CD4-positive, CD25-positive, alpha-beta regulatory T cell (primary cell): ENCODE data around the gene CRELD2. TPM values are rescaled to one million over a fixed set of nuclear protein-coding genes. Genes with fewer than 3 reads are reported as not detected.

Experiments
- ATAC-seq, 2 donors: fragments of 150-1000 bp; cut with Tn5 transposase; one replicate each; pipeline ENCODE4 v1.10.0; 2021; ENCODE audit warnings: low read depth in 2 of 2, moderate number of reproducible peaks in 2 of 2, moderate library complexity in 1 of 2
- DNase-seq, 3 donors: peaks; one replicate each; pipeline versions ENCODE4 v3.0.0 to v3.0.0-alpha.2; 2012 to 2022; ENCODE audit warnings: mixed read lengths in 1 of 3
- H3K27ac ChIP-seq: one replicate; pipeline ENCODE4 v1.7.0; 2013; ENCODE audit warnings: mild to moderate bottlenecking, low read length; ENCODE audit not compliant: insufficient read depth, poor library complexity, severe bottlenecking
- H3K27me3 ChIP-seq: one replicate; pipeline ENCODE4 v1.7.0; 2013; ENCODE audit warnings: low read length; ENCODE audit not compliant: control insufficient read depth, insufficient read depth
- H3K36me3 ChIP-seq: one replicate; pipeline ENCODE4 v1.7.0; 2013; ENCODE audit warnings: mild to moderate bottlenecking, low read length, moderate library complexity; ENCODE audit not compliant: control insufficient read depth, insufficient read depth
- H3K4me1 ChIP-seq: 2 replicates; pipeline ENCODE4 v1.7.0; 2013; ENCODE audit warnings: mild to moderate bottlenecking, low read length; ENCODE audit not compliant: insufficient read depth, control insufficient read depth, poor library complexity, severe bottlenecking
- H3K4me3 ChIP-seq: one replicate; pipeline ENCODE4 v1.7.0; 2013; ENCODE audit warnings: low read depth, mild to moderate bottlenecking, low read length, moderate library complexity
- H3K9me3 ChIP-seq, 2 experiments: 1 replicate in 1 of 2; 2 replicates in 1 of 2; pipeline ENCODE4 v1.7.0; 2013; ENCODE audit warnings: low read length in 2 of 2, mild to moderate bottlenecking in 1 of 2, moderate library complexity in 1 of 2; ENCODE audit not compliant: control insufficient read depth in 2 of 2
- H3K27ac Mint-ChIP-seq, 3 donors: one replicate each; pipeline ENCODE4 v1.8.0; 2020 to 2022; ENCODE audit warnings: mild to moderate bottlenecking in 3 of 3, mixed read lengths in 3 of 3, moderate library complexity in 2 of 3
- H3K27me3 Mint-ChIP-seq: one replicate; pipeline ENCODE4 v1.8.0; 2022; ENCODE audit warnings: mild to moderate bottlenecking, mixed read lengths
- H3K36me3 Mint-ChIP-seq: one replicate; pipeline ENCODE4 v1.8.0; 2020; ENCODE audit warnings: mixed read lengths
- H3K4me1 Mint-ChIP-seq, 4 donors: one replicate each; pipeline ENCODE4 v1.8.0; 2020 to 2022; ENCODE audit warnings: mixed read lengths in 4 of 4, mild to moderate bottlenecking in 1 of 4
- H3K4me3 Mint-ChIP-seq, 4 donors: one replicate each; pipeline ENCODE4 v1.8.0; 2020 to 2022; ENCODE audit warnings: mild to moderate bottlenecking in 4 of 4, mixed read lengths in 4 of 4, moderate library complexity in 3 of 4
- H3K9me3 Mint-ChIP-seq, 7 donors: one replicate each; pipeline ENCODE4 v1.8.0; 2020 to 2022; ENCODE audit warnings: mixed read lengths in 7 of 7, mild to moderate bottlenecking in 3 of 7, moderate library complexity in 2 of 7
- polyA plus RNA-seq, 4 donors: library from polyadenylated mRNA; unstranded; fragments of 300-500 nt; fragmentation: Illumina TruSeq; gene quantifications; one replicate each; pipeline ENCODE4 v1.2.3, GENCODE V29; 2021
- total RNA-seq: library from RNA; stranded (reverse); gene quantifications from one replicate; pipeline ENCODE4 v1.2.3, GENCODE V29; 2022

CRELD2 gene
- total and polyA plus RNA-seq, 5 donors from 2014 or later, result 22.4 to 38.2 (median 37.8) TPM

GRCh38 chr22:49892226-49892899 lies 26.1 kb upstream of the CRELD2 start:
- no peak for ATAC-seq
- H3K4me3 Mint-ChIP-seq, result no peak overlapping the region
- Histone ChIP-seq H3K4me3 (no peak overlapping the region), H3K27ac (no peak overlapping the region), H3K9me3 (no peaks in the 10 kb centered on the region), H3K4me1 (no peaks in the 10 kb centered on the region), H3K27me3 (no peaks in the 10 kb centered on the region), H3K36me3 (peaks cover 18% of the 10 kb centered on the region)
- no peaks in the 10 kb centered on the region for H3K27me3 Mint-ChIP-seq
- no peak for DNase-seq
- H3K27ac Mint-ChIP-seq, result peak overlapping the region in 1 of 3 donors; percentile 47
- H3K9me3 Mint-ChIP-seq, result peaks cover 0 to 5% (median 0%) of the 10 kb centered on the region in 7 donors
- H3K36me3 Mint-ChIP-seq, result peaks cover 44% of the 10 kb centered on the region
- peaks cover 0 to 13% (median 7%) of the 10 kb centered on the region in 4 donors for H3K4me1 Mint-ChIP-seq

- Mint-ChIP-seq H3K36me3 (peaks cover 40% of the 10 kb centered on the region), H3K4me1 (peaks cover 0 to 13% (median 7%) of the 10 kb centered on the region in 4 donors), H3K27me3 (no peaks in the 10 kb centered on the region), H3K27ac (peak overlapping the region in 1 of 3 donors; percentile 47), H3K9me3 (peaks cover 0 to 5% (median 0%) of the 10 kb centered on the region in 7 donors), H3K4me3 (no peak overlapping the region)
- H3K4me3 ChIP-seq, result no peak overlapping the region
- no peak overlapping the region for H3K27ac ChIP-seq
- no peak for DNase-seq
- ATAC-seq, result no peak
- peaks cover 12% of the 10 kb centered on the region for H3K36me3 ChIP-seq
- H3K4me1 ChIP-seq, result no peaks in the 10 kb centered on the region
- H3K9me3 ChIP-seq, result no peaks in the 10 kb centered on the region
- H3K27me3 ChIP-seq, result no peaks in the 10 kb centered on the region
Observed at GRCh38 chr22:49893025-49893424, 25.4 kb upstream of the CRELD2 start.

DNA sequence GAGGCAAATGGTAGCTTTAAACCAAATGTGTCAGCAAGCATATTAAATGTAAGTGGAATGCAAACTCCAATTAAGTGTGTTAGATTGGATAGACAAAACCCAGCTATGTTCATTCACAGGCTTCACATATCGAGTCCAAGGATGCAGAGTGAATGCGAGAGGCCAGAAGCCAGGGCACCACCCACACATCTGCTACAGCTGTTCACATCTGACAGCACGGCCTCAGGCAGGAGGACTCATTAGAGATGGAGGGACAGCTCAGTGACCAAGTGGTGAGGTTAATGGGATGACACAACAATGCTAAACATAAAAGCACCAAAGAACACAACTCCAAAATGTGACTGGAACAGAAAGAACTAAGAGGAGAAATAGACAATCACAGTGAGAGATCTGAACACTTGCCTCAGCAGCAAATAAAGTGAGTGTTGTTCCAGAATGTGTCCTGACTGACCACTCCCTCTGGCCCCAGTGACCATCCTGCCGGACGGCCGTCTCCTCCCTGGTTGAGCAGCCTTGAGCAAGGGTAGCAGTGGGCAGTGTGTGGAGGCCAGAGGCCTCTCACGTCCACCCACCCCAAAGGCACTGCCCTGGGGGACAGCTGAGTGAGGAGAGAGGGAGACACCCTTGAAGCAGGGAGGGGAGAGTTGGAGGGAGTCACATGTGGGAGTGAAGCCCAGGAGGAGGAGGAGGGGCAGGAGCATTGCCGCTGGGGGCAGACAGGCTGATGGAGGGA lies 23.9 kb upstream of the CRELD2 start:
- no peak overlapping the region for H3K4me3 Mint-ChIP-seq
- peaks cover 32% of the 10 kb centered on the region for H3K36me3 Mint-ChIP-seq
- Histone ChIP-seq H3K27me3 (no peaks in the 10 kb centered on the region), H3K27ac (no peak overlapping the region), H3K4me3 (no peak overlapping the region), H3K9me3 (no peaks in the 10 kb centered on the region), H3K36me3 (peaks cover 5% of the 10 kb centered on the region), H3K4me1 (no peaks in the 10 kb centered on the region)
- H3K27me3 Mint-ChIP-seq, result no peaks in the 10 kb centered on the region
- ATAC-seq, result no peak
- peaks cover 0 to 13% (median 7%) of the 10 kb centered on the region in 4 donors for H3K4me1 Mint-ChIP-seq
- DNase-seq, result no peak
- H3K27ac Mint-ChIP-seq, result peak overlapping the region in 2 of 3 donors; percentile 23 to 92
- peaks cover 0 to 5% (median 0%) of the 10 kb centered on the region in 7 donors for H3K9me3 Mint-ChIP-seq

DNA sequence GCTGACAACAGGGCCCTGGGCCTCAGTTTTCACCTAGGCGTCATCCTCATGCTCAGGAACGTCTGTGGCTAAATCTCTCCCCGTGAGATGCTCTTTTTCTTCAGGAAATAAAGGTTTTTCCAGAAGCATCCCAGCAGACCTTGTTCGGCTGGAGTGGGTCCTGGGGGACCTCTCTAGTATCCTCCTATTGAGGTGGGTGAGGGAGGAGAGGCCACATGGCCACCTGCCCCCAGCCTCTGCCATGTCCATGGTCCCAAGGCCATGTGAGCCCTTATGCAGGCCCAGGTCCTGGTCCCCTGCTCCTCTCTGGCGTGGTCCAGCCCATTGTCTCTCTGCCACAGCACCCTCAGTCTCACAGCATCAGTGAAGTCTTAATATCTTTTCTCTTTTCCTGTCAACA lies 22.2 kb upstream of the CRELD2 start:
- H3K9me3 ChIP-seq, result no peaks in the 10 kb centered on the region
- H3K9me3 Mint-ChIP-seq, result peaks cover 0 to 4% (median 0%) of the 10 kb centered on the region in 7 donors
- H3K4me3 ChIP-seq, result no peak overlapping the region
- peaks cover 0 to 11% (median 6%) of the 10 kb centered on the region in 4 donors for H3K4me1 Mint-ChIP-seq
- no peak overlapping the region for H3K4me3 Mint-ChIP-seq
- H3K36me3 Mint-ChIP-seq, result peaks cover 27% of the 10 kb centered on the region
- no peaks in the 10 kb centered on the region for H3K4me1 ChIP-seq
- peaks cover 2% of the 10 kb centered on the region for H3K36me3 ChIP-seq
- H3K27ac ChIP-seq, result no peak overlapping the region
- ATAC-seq, result no peak
- no peaks in the 10 kb centered on the region for H3K27me3 ChIP-seq
- peak overlapping the region in 1 of 3 donors; percentile 62 for H3K27ac Mint-ChIP-seq
- no peaks in the 10 kb centered on the region for H3K27me3 Mint-ChIP-seq
- DNase-seq, result no peak

- H3K4me3 ChIP-seq, result no peak overlapping the region
- Mint-ChIP-seq H3K4me1 (peaks cover 0 to 7% (median 4%) of the 10 kb centered on the region in 4 donors), H3K4me3 (no peak overlapping the region), H3K9me3 (no peaks in the 10 kb centered on the region), H3K27me3 (no peaks in the 10 kb centered on the region), H3K36me3 (peaks cover 26% of the 10 kb centered on the region), H3K27ac (peak overlapping the region in 2 of 3 donors; percentile 42 to 62)
- H3K4me1 ChIP-seq, result no peaks in the 10 kb centered on the region
- DNase-seq (no peak), ATAC-seq (no peak)
- H3K9me3 ChIP-seq, result no peaks in the 10 kb centered on the region
- H3K36me3 ChIP-seq, result peaks cover 7% of the 10 kb centered on the region
- no peak overlapping the region for H3K27ac ChIP-seq
- no peaks in the 10 kb centered on the region for H3K27me3 ChIP-seq
Observed at GRCh38 chr22:49897015-49897684, 21.3 kb upstream of the CRELD2 start.

- Histone ChIP-seq H3K4me3 (no peak overlapping the region), H3K27ac (no peak overlapping the region), H3K27me3 (no peaks in the 10 kb centered on the region), H3K4me1 (no peaks in the 10 kb centered on the region), H3K9me3 (no peaks in the 10 kb centered on the region), H3K36me3 (peaks cover 25% of the 10 kb centered on the region)
- H3K4me3 Mint-ChIP-seq, result no peak overlapping the region
- H3K36me3 Mint-ChIP-seq, result peaks cover 22% of the 10 kb centered on the region
- peak overlapping the region in 1 of 3 donors; percentile 55 for H3K27ac Mint-ChIP-seq
- peaks cover 0 to 2% (median under 1%) of the 10 kb centered on the region in 4 donors for H3K4me1 Mint-ChIP-seq
- ATAC-seq (no peak), DNase-seq (no peak)
- no peaks in the 10 kb centered on the region for H3K9me3 Mint-ChIP-seq
- no peaks in the 10 kb centered on the region for H3K27me3 Mint-ChIP-seq
Observed at GRCh38 chr22:49899530-49899929, 18.9 kb upstream of the CRELD2 start.

DNA sequence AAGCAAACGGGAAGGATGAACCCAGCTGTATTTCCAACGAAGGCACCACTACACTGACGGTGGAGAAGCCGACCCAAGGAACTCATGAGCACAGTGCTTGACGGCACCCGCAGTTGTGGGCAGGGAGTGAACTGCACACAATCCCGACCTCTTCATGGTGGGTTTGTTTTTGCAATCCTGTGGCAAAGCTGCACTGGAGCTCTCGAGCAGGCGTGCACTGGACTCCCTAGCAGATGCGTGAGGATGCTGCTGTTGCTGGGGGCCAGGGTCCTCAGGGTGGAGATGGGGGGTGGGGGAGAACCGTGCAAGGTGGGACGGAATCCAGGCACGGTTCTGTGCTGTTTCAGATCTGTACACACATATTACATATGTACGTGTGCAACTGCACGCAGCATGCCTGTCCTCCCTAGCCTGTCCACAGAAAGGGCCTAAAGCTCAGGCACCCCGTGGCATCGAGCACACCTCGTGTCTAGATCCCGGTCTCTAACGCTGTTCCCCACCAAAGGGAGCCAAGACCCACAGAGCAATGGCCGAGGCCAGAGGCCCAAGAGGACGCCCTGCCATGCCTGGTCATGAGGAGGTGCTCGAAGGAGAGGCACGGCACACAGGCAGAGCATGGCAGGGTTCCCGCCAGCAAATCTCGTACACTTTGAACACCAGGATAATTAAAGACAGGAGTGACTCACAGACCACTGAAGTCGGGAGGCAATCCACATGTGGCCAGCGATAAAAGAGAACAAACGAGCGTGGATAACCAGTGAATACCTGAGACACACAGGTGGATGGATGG lies 17.8 kb upstream of the CRELD2 start:
- no peaks in the 10 kb centered on the region for H3K9me3 Mint-ChIP-seq
- ATAC-seq (no peak), DNase-seq (no peak)
- Histone ChIP-seq H3K27ac (no peak overlapping the region), H3K4me1 (no peaks in the 10 kb centered on the region), H3K36me3 (peaks cover 25% of the 10 kb centered on the region), H3K27me3 (no peaks in the 10 kb centered on the region), H3K9me3 (no peaks in the 10 kb centered on the region), H3K4me3 (no peak overlapping the region)
- peaks cover 0 to 2% (median 0%) of the 10 kb centered on the region in 4 donors for H3K4me1 Mint-ChIP-seq
- H3K4me3 Mint-ChIP-seq, result no peak overlapping the region
- peak overlapping the region in 1 of 3 donors; percentile 55 for H3K27ac Mint-ChIP-seq
- H3K36me3 Mint-ChIP-seq, result peaks cover 20% of the 10 kb centered on the region
- no peaks in the 10 kb centered on the region for H3K27me3 Mint-ChIP-seq
